HG02623 (cell line): Measurements from ENCODE around the gene BNIPL.

ENCODE experiments used
- ATAC-seq: cut with Tn5 transposase; IDR thresholded peaks from one replicate; pipeline ENCODE4 v1.9.1; 2021; ENCODE audit warnings: moderate library complexity; ENCODE audit not compliant: unreplicated experiment

BNIPL gene

GRCh38 chr1:151009674-151010345, 26.6 kb upstream of the BNIPL start:
- no peak for ATAC-seq

- no peak for ATAC-seq
Measured at GRCh38 chr1:151010346-151010726, 26.1 kb upstream of the BNIPL start.

GRCh38 chr1:151011154-151011850, 25.1 kb upstream of the BNIPL start:
- no peak for ATAC-seq

- ATAC-seq = no peak
Measured at GRCh38 chr1:151012684-151013471, 23.5 kb upstream of the BNIPL start.

GRCh38 chr1:151013518-151013917, 22.9 kb upstream of the BNIPL start:
- no peak for ATAC-seq

GRCh38 chr1:151024540-151025146, 11.7 kb upstream of the BNIPL start:
- peak; percentile 57 for ATAC-seq

- no peak for ATAC-seq
Measured at GRCh38 chr1:151026460-151026859, 9.9 kb upstream of the BNIPL start.

- ATAC-seq = no peak
Measured at GRCh38 chr1:151032164-151032563, 4.2 kb upstream of the BNIPL start.

- ATAC-seq = no peak
Measured at GRCh38 chr1:151035167-151035566, 1.2 kb upstream of the BNIPL start.

GRCh38 chr1:151037032-151037431, 646 bp downstream of the BNIPL start:
- no peak for ATAC-seq

GRCh38 chr1:151039521-151039920, 3.1 kb downstream of the BNIPL start:
- no peak for ATAC-seq

GRCh38 chr1:151043163-151043562, 6.8 kb downstream of the BNIPL start:
- no peak for ATAC-seq

- peak; percentile 59 for ATAC-seq
Measured at GRCh38 chr1:151047591-151047924, 11.2 kb downstream of the BNIPL start, which contains the start of gene C1orf56. C1orf56 (plus strand) TSS chr1:151047751; CDS start chr1:151047848, 97 bp downstream.

GRCh38 chr1:151047925-151048644, 11.7 kb downstream of the BNIPL start:
- peak; percentile 52 for ATAC-seq

- ATAC-seq = no peak
Measured at GRCh38 chr1:151048645-151049032, 12.3 kb downstream of the BNIPL start.

- no peak for ATAC-seq
Measured at GRCh38 chr1:151049458-151049857, 13.1 kb downstream of the BNIPL start.

GRCh38 chr1:151050051-151050688, 13.8 kb downstream of the BNIPL start:
- no peak for ATAC-seq

GRCh38 chr1:151051356-151052009, 15.1 kb downstream of the BNIPL start:
- no peak for ATAC-seq

GRCh38 chr1:151054971-151055547, 18.7 kb downstream of the BNIPL start:
- no peak for ATAC-seq
